ENCODE results near the gene MSI2.
A peak's percentile ranks its signal among the peaks of the same experiment; 100 is the strongest.

The MSI2 gene

DNA sequence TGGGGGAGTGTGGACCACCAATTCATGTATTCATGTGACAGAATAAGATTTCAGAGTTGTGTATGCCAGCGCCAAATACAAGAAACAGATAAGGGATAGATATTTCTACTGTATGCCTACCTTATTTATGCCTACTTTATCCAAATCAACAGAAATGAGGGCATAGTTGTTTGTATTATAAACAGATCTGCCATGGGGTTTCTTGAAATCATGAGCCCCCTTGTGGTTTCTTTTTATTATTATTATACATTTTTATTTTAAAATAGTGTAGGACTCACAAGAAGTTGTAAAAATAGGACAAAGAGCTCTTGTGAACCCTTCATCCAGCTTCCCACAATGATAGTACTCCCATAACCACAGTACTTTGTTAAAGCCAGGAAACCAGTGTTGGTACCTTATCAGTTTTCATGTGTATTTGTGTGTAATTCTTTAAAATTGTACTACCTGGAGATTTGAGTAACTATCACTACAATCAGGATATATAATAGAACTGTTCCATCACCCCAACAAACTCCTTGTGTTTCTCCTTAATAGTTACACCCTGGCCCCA lies 259.4 kb downstream of the MSI2 start:
- DNase-seq, result no peak

DNA sequence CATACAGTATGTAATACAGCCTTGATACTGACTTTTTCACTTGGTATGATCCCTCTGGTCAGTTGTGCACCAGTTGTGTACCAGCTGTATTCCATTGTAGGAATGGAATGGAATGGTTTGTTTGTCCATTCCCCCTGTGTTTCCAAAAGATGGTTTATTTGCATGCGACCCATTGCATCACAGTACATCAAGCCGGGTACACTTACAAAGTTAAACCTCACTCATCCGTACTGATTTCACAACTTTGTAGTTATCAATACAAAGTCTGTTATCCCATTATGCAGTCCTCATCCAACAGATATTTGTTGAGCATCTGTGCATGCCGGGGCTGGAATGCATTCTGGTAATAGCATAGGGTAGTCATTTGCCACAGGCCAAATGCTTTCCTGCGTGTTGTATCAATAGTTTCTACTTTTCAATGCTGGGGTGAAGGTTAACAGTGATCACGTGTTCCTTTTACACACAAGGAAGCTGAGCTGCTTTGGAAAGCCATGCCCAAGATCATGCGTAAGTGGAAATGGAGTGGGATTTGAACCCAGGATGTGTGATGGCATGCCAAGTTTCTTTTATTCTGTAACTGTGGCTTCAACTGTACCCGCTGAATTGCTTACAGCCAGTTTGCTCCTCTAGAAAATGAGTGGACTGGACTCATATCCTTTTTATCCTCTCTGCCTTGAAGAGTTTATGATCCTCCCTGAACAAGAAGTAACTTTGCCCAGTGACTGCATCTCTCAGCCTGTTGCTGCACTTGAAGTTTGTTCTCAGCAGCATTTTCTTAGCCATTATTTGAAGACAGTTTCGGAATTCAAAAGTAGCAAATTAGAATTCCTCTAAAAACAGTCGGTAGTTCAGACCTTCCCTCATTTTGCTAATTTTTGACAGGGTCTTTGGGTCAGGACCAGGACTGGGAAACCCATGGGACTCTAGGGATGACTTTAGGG lies 260.2 kb downstream of the MSI2 start:
- no peak for DNase-seq

DNA sequence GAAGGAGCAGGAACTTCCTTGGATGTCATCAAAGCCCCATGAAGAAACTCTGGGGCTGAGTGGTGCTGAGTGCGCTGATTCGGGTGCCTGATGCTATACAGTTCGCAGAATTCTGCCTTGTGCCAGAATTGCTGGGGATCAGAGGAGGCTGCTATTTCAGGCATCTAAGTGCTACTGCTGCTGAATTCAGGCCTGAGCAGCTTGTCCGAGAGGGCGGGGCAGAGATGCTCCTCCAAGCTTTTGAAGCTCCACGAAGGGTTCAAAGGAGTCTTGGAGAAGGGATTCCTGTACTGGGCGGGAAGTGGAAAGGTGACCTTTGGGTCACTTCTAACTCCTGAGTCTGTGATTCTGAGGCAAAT lies 260.9 kb downstream of the MSI2 start:
- no peak for DNase-seq

DNA sequence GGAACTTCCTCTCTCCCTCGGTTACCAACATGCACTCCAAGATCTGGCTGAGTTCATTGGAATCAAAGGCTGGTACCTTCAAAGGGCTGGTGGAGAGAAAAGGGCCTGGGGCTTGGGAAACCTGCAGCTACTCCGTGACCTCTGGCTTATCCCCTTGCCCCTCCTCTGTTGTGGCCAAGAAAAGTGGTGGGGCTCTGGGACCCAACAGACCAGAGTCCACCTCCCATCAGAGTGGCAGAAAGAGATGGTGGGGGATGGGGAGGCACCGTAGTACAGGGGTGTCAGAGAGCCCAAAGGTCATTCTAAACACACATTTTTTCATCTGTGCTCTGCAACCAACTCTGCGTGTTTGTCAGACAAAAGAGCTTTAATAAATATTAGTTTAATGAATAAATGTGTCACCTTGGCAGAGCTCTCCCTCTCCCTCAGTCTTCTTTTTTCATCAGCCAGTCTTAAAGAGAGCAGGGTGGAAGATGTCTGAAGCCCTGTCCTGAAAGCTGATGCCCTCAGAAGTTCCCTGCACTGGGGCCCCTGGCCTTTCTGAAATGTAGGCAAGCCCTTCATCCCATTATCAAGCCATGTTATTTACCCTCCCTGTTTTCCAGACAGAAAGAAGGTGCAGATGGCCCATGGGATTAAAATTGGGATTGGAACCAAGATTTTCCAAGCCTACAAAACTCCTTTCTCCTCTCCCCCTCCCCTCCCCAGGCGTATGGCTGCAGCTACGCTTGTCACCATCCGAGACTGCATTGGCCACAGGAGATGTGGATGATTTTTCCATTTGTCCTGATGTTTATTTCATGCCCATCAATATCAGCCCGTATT lies 261.5 kb downstream of the MSI2 start:
- DNase-seq, result no peak

DNA sequence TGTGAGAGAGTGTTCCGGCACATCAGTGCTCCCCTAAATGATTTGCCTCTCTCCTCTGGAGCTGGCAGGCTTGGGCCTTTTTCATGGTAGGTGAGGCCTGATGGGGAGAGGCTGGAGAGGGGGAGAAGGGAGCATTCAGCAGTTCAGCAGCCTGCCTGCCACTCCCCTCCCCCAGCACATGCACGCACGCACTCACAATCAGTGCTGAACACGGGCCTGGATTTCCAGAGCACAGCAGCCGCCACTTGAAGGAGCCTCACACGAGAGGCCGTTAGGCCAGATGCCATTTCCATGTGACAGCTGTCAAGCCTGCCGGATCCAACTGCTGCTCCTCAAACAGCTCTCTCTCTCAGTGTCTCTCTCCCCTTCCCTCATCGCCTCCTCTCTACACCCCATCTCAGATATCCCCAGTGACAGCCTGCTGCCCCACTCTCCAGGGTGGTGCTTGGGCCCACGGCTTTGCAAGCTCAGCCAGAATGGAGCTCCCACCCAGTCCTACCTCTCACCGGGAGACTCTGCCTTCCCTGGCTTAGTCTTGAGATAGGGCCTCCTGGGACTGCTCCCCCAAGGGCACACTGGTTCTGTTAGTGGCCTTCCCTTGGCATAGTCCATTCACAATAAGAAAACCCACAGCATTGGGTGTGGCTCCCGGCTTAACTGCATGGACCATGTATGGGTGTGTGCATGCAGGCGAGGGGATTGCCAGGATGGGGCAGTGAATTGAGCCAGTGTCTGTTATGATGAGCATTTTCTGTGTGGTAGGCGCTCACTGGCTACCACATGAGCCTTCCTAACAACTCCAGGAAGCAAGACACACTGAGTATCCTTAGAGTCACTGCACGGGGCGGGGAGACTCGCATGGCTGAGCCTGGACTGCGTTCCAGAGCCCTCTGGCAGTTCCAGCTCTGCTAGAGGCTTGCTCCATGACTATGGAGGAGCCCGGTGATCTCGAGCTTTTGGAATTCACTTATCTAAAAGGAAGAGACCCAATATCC lies 262.6 kb downstream of the MSI2 start:
- DNase-seq, result peak; percentile 29

DNA sequence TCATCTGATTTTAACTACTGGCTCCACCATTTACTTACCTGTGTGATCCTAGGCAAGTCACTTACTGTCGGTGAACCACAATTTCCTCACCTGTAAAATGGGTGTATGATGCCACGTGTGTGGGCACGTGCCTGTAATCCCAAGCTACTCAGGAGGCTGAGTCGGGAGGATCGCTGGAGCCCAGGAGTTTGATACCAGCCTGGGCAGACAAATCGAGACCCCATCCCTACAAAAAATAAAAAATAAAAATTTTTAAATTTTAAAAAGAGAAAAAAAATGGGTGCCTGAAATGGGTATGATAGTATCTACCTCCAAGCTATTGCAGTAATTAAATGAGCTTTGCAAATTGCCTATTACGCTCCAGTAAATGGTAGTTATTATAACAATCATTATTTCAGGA lies 263.5 kb downstream of the MSI2 start:
- DNase-seq, result no peak

DNA sequence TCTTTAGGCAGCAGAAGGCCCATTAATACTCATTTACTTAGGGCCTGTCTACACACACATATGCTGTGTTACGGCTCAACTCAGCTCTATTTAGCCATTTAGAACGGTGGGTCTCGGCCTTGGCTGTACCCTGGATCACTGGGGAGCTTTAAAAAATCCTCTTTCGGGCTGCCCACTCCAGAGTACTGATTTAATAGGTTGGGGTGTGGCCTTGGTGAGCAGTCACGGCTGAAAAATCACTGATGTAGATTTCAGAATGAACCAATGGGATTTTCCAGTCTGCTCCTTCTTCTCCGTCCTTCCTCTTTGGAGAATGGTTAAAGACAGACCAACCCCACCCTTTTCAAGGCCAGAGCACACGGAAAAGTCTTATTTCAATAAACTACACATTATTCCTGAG lies 265.3 kb downstream of the MSI2 start:
- no peak for DNase-seq

DNA sequence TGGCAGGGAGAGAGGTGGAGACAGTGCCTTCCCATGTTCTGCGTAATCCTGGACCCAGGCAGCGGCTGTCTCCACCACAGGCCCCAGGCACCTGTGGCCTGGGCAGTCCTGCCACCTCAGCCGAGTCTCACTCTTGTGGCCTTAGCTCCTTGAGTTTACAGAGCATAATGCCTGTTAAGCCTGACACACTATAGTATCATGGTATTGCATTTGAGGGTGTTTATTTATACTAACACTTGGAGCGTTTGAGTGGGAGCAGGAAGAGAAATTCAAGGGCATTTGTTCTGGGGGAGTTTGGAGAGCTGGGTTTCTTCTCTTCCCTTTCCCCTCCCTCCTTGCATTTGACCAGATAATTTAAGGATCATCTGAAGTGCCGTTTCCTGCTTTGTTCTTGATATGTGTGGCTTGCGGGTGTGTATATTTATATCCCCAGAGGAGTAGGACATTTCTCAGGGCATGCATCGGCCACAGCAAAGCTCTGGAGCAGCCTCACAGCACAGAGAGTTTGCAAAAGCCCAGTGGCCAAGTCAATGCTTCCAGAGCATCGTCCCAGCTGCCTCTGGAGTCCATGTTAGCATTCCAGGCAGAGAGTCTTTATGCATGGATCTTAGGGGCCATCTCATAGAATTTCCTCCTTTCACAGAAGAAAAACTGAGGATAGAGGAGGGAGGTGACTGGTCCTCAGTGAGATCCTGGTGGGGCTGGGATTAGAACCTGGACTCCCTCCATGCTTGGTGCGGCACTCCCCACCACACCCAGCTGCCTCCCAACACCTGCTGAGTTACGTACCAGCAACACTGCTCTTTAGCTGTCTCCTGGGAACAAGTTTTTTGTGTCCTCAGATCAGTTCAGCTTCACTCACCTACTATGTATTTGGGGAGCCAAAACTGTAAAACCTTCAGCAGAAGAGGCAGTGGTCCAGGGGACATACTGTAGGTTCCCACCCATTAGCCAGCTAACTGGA lies 266.0 kb downstream of the MSI2 start:
- DNase-seq, result no peak

DNA sequence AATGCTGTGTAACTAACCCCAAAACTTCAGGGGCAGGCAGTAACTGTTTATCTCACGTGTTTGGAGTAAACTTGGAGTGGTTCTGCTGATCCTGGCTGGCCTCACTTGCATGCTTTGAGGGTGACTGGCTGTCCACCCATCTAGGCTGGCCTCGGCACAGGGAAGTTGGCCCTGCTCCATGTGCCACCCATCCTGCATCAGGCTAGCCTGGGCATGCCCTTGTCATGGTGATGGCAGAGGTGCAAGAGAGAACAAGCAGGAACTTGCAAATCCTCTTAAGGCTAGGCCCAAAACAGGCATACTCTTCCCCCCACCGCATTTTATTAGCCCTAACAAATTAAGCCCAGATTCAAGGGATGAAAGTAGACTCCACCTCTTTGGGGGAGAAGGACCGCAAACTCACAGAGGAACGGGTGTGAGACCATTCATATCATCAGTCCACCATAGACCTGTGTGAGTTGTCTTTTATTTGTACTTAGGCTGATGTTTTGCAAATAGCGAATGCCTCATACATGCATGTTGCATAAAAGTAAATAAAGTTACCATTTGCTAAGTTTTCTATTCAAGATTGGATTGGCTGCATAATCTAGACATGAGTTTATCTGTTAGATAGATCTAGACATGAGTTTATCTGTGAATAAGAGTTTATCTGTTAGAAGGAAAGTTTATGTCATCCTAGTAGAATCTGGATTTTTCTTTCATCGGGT lies 267.8 kb downstream of the MSI2 start:
- no peak for DNase-seq

DNA sequence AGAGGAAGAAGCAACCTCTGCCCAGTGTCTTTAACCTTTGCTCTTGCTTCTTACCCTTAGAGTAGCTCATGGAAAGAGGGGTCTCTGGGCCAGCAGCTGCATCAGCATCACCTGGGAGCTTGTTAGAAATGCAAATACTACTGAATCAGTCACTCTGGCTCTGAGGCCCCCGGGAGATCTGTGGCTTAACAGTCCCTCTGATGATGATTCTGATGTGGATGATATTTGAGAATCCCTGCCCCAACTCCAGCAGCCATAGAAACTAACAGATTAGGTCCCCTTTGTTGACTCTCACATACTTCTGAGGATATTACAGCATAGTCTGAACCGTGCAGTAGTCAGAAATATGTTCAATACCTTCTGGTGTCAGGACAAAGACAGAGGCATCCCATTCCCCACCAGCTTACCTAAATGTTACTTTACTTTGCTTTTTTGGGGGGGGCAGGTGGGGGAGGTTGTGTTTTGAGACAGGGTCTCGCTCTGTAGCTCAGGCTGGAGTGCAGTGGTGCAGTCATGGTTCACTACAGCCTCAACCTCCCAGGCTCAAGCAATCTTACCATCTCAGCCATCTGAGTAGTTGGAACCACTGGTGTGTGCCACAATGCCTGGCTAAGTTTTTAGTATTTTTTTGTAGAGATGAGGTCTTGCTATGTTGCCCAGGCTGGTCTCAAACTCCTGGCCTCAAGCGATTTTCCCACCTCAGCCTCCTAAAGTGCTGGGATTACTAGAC lies 268.7 kb downstream of the MSI2 start:
- DNase-seq, result no peak

DNA sequence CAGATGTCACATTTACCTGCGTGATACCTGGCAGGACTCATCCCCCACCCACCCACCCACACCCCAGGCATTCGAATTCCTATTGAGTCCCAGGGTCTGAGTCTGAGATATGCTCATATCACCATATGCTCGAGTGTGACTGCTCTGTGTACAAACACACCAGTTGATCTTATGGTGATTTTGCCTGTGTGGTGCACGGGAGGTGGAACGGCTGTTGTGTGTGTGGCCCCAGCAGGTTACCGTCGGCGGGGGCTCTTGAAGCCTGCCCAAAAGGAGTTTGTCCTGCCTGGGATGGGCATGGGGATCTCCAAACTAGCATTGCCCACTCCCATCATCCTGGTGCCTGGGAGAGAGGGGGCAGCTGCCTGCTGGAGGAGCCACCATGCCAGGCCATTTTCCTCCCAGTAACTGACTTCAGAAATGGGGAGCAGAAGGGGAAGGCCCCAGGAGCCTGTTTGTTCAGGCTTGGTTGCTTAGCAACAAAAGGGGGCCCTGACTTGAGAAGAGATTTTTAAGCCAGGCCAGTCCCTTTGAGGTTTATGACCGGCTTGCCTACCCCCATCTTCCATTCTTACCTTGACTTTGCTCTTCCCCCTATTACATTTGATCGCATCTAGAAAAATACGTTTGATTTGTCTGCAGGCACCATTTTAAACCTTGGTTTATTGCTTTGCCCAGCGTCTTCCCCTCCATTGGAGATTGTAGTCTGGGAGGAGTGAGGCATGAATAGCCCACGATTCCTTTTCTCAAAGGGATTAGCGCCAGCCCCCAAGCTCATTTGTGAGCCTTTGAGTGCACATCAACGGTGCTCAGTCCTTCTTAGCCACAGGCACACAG lies 271.1 kb downstream of the MSI2 start:
- DNase-seq, result no peak

DNA sequence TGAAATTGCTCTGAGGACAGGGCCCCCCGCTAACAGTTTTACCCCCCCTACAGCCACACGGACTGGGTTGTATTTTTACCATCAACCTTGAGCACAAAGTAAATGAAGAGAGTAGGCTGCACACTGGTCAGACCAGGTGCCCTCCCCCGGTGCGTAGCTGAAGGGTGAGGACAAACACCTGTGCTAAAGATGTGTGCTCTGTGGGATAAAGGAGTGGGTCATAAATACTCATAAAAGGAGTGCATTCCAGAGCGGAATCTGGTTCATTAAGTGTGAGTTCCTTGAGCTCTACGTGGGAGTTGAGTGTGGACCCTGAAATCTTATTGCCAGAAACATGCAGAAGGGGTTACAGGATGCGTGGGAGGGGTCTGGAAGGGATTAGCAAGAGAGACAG lies 271.7 kb downstream of the MSI2 start:
- DNase-seq, result no peak

DNA sequence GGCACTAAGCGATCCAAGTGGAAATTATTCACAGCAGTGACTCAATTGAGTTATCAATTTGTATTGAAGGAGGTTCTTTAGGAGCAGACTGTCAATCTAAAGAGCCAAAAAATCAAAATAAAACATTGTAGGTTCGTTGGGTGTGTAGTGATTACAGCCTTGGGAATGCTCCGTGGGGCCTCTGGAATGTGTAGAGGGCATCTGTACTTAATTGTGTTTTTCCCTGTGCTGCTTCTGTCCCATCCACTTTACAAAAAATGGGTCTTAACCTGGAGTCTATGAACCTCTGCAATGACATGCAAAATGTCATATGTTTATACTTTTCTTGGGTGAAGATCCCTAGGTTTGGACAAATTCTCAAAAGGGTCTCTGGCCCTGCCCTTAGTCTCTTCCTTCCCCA lies 273.7 kb downstream of the MSI2 start:
- no peak for DNase-seq

DNA sequence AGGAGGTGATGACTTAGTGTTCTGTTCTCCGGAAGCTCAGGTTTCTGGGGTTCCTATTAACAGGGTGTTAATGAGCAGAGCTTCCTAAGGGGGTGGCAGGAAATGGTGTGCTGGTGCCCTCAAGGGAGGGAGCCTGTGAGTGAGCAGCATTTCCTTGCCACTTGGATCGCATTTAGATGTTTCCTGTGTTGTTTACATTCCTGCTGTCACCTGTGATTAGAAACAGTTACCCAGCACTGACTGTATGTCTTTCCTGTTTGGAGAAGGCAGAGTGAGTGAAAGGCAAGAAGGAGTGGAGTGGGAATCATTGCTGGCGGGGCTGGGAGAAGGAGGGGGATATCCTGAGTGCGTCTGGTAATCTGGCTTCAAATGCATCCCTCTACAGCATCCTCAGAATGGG lies 274.2 kb downstream of the MSI2 start:
- no peak for DNase-seq

DNA sequence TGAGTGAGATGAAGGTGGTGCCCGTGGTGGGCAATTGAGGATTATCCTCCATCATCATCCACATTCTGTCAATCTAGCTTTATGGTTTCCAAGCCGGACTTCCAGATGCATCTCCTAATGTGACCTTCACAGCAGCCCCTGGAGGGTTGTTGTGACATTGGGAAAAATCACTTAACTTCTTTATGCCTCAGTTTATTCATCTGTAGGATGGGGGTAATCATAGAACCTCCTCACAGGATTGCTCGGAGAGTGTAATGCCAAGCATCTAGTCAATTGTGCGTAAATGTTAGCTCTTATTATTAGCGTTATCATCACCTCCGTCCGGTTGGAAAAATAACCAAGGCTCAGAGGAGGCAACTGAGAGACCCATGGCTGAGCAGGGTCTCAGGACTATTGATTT lies 274.8 kb downstream of the MSI2 start:
- no peak for DNase-seq

DNA sequence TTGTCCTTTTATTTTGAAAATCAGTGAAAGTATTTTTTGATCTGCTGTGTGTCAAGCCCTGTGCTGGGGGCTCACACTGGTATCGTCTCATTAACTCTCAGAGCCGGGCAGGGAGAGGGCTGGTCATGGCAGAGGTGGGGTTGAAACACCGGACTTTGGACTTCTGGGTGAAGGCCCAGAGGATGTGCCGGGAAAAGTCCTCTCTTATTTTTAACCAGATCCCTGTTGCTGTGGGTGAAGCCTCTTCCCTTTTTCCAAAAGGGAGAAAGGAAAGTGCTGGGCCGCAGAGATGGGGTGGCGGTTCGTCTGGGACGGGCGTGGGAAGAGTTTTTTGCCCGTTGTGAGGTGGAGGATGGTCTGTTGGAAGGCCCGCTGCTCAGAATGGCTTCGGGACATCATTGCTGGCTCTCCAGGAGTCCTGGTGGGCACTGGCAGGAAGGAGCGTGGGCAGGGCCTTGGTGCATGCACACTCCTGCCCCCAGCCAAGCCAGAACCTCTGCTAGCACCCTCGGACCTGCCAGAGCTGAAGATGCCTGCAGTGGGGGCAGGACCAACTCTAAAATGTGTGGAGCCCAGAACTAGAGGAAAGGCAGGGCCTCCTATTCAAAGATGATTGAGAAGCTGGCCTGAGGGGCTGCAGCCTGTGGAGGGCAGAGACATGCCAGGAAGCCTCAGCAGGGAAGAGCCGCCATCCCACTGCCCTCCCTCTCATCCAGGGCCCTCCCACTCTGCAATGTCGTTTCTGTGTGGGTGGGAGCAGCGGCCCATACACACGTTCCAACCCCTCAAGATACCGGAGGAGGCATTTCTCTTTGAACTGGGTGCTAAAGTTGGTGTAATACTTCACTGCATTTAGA lies 275.6 kb downstream of the MSI2 start:
- DNase-seq, result no peak

DNA sequence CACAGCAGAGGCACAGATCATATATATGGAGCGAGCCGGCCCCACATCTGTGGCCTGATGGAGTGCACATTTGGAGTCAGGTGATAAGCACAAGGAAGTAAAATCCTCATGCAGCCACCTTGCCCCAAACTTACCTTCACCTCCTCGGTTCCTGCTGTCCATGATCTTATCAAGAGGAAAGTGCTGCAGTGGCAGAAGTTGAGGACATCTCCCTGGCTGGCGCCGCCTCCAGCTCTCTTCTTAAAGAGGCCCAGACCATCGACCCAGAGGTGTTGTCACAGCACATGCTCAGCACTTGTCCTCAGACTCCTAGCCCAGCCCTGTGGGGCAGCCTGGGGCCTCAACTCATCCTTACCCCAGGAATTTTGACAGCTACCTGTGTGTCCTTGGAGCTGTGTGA lies 276.2 kb downstream of the MSI2 start:
- no peak for DNase-seq

DNA sequence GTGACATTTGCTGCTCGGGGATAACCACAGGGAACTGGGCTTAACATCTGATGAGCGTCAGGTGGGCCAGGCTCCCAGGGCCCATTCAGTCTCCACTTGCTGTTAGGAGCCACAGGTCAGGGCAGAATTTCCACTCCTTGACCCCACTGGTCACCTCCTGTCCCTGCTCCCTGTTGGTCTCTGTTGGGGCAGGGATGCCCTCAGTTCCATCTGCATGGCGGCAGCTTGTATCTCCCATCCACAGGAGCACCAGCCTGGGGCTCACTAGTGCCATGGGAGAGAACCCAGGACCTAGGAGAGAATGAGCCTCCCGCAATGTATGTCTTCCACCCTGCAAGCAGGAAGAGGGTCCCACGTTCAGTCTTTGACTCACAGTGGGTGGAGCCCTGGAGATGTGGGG lies 276.6 kb downstream of the MSI2 start:
- DNase-seq, result no peak

Measured in amniotic stem cell (primary cell).